Activated effector memory CD4-positive, alpha-beta T cell treated with Interleukin-2 at 50 U/mL for 16 hours (primary cell): ENCODE data around the gene MTHFD1L.
A peak's percentile ranks its signal among the peaks of the same experiment; 100 is the strongest.

Experiments
- DNase-seq: peaks from one replicate; pipeline ENCODE4 v3.0.0-alpha.2; 2020

Gene MTHFD1L

GRCh38 chr6:150993253-150993652, 127.8 kb downstream of the MTHFD1L start:
- DNase-seq = no peak

GRCh38 chr6:150994026-150994425, 128.5 kb downstream of the MTHFD1L start:
- DNase-seq = no peak

GRCh38 chr6:150996968-150997367, 131.5 kb downstream of the MTHFD1L start:
- no peak for DNase-seq

- no peak for DNase-seq
Observed at GRCh38 chr6:150999107-150999506, 133.6 kb downstream of the MTHFD1L start.

GRCh38 chr6:150999576-150999975, 134.1 kb downstream of the MTHFD1L start:
- DNase-seq = no peak

- no peak for DNase-seq
Observed at GRCh38 chr6:151001387-151002056, 136.0 kb downstream of the MTHFD1L start.

GRCh38 chr6:151002057-151002450, 136.6 kb downstream of the MTHFD1L start:
- no peak for DNase-seq

GRCh38 chr6:151002491-151002935, 137.0 kb downstream of the MTHFD1L start:
- DNase-seq = no peak

GRCh38 chr6:151004383-151005024, 139.0 kb downstream of the MTHFD1L start:
- DNase-seq = no peak

GRCh38 chr6:151005164-151005563, 139.7 kb downstream of the MTHFD1L start:
- DNase-seq = no peak

- DNase-seq = no peak
Observed at GRCh38 chr6:151005896-151006632, 140.6 kb downstream of the MTHFD1L start.

GRCh38 chr6:151007076-151007475, 141.6 kb downstream of the MTHFD1L start:
- no peak for DNase-seq

- no peak for DNase-seq
Observed at GRCh38 chr6:151007922-151008321, 142.4 kb downstream of the MTHFD1L start.

GRCh38 chr6:151008425-151008824, 142.9 kb downstream of the MTHFD1L start:
- no peak for DNase-seq

- no peak for DNase-seq
Observed at GRCh38 chr6:151009576-151009975, 144.1 kb downstream of the MTHFD1L start.

- DNase-seq = no peak
Observed at GRCh38 chr6:151010071-151010470, 144.6 kb downstream of the MTHFD1L start.

GRCh38 chr6:151012321-151013294, 147.1 kb downstream of the MTHFD1L start:
- DNase-seq = no peak

GRCh38 chr6:151014404-151015100, 149.1 kb downstream of the MTHFD1L start:
- peak; percentile 38 for DNase-seq

- no peak for DNase-seq
Observed at GRCh38 chr6:151015101-151015700, 149.7 kb downstream of the MTHFD1L start.

GRCh38 chr6:151016107-151016506, 150.6 kb downstream of the MTHFD1L start:
- no peak for DNase-seq

GRCh38 chr6:151018046-151018445, 152.5 kb downstream of the MTHFD1L start:
- DNase-seq = no peak
